ENCODE results near the gene FAM114A2.
"Not testable (repeated sequence)": the region's sequence is repeated elsewhere in the genome, so short reads cannot be mapped to it uniquely, and the experiment has no call there.

The FAM114A2 gene

GRCh38 chr5:154018919-154019318 is 19.8 kb downstream of the FAM114A2 start:
- not testable (repeated sequence) for H3K9me3 Mint-ChIP-seq, H3K27me3 Mint-ChIP-seq, H3K4me3 Mint-ChIP-seq, H3K27ac Mint-ChIP-seq
- Mint-ChIP-seq H3K36me3 (peaks cover 67% of the 10 kb centered on the region), H3K4me1 (peaks cover 29% of the 10 kb centered on the region)

GRCh38 chr5:154015071-154015693 is 23.5 kb downstream of the FAM114A2 start:
- Mint-ChIP-seq H3K27ac (no peak overlapping the region), H3K27me3 (no peaks in the 10 kb centered on the region), H3K9me3 (no peaks in the 10 kb centered on the region), H3K4me1 (peaks cover 17% of the 10 kb centered on the region), H3K36me3 (peaks cover 53% of the 10 kb centered on the region), H3K4me3 (no peak overlapping the region)

- Mint-ChIP-seq H3K27me3 (no peaks in the 10 kb centered on the region), H3K27ac (no peak overlapping the region), H3K4me1 (no peaks in the 10 kb centered on the region), H3K36me3 (peaks cover 37% of the 10 kb centered on the region), H3K4me3 (no peak overlapping the region), H3K9me3 (no peaks in the 10 kb centered on the region)
These were observed 28.1 kb downstream of the FAM114A2 start for GRCh38 chr5:154010660-154011059.

GRCh38 chr5:154005648-154006047 is 33.1 kb downstream of the FAM114A2 start:
- Mint-ChIP-seq H3K27me3 (no peaks in the 10 kb centered on the region), H3K36me3 (peaks cover 25% of the 10 kb centered on the region), H3K27ac (no peak overlapping the region), H3K9me3 (no peaks in the 10 kb centered on the region), H3K4me1 (no peaks in the 10 kb centered on the region), H3K4me3 (no peak overlapping the region)

- peaks cover 5% of the 10 kb centered on the region for H3K9me3 Mint-ChIP-seq
These were observed 36.1 kb downstream of the FAM114A2 start for GRCh38 chr5:154002511-154003020.

GRCh38 chr5:154002093-154002492 is 36.6 kb downstream of the FAM114A2 start:
- Mint-ChIP-seq H3K27ac (no peak overlapping the region), H3K36me3 (peaks cover 35% of the 10 kb centered on the region), H3K4me3 (no peak overlapping the region), H3K27me3 (no peaks in the 10 kb centered on the region), H3K9me3 (peaks cover 5% of the 10 kb centered on the region), H3K4me1 (no peaks in the 10 kb centered on the region)

More at GRCh38 chr5:154002511-154003020, 36.1 kb downstream of the FAM114A2 start:
- H3K36me3 Mint-ChIP-seq = peaks cover 34% of the 10 kb centered on the region
- H3K4me1 Mint-ChIP-seq = no peaks in the 10 kb centered on the region
- no peak overlapping the region for H3K4me3 Mint-ChIP-seq
- H3K27me3 Mint-ChIP-seq = no peaks in the 10 kb centered on the region
- peak overlapping the region; percentile 26 for H3K27ac Mint-ChIP-seq

GRCh38 chr5:154000703-154001102 is 38.0 kb downstream of the FAM114A2 start:
- no peak overlapping the region for H3K4me3 Mint-ChIP-seq
- H3K36me3 Mint-ChIP-seq = peaks cover 34% of the 10 kb centered on the region

GRCh38 chr5:153999995-154000394 is 38.7 kb downstream of the FAM114A2 start:
- Mint-ChIP-seq H3K4me1 (no peaks in the 10 kb centered on the region), H3K27me3 (no peaks in the 10 kb centered on the region), H3K9me3 (peaks cover 5% of the 10 kb centered on the region), H3K27ac (no peak overlapping the region), H3K4me3 (no peak overlapping the region), H3K36me3 (peaks cover 34% of the 10 kb centered on the region)

More at GRCh38 chr5:154000703-154001102, 38.0 kb downstream of the FAM114A2 start:
- no peaks in the 10 kb centered on the region for H3K4me1 Mint-ChIP-seq
- peaks cover 5% of the 10 kb centered on the region for H3K9me3 Mint-ChIP-seq
- no peak overlapping the region for H3K27ac Mint-ChIP-seq
- H3K27me3 Mint-ChIP-seq = no peaks in the 10 kb centered on the region

GRCh38 chr5:153998768-153999167 is 39.9 kb downstream of the FAM114A2 start:
- H3K36me3 Mint-ChIP-seq = peaks cover 36% of the 10 kb centered on the region
- no peaks in the 10 kb centered on the region for H3K4me1 Mint-ChIP-seq
- H3K4me3 Mint-ChIP-seq = no peak overlapping the region
- no peaks in the 10 kb centered on the region for H3K27me3 Mint-ChIP-seq
- no peak overlapping the region for H3K27ac Mint-ChIP-seq
- H3K9me3 Mint-ChIP-seq = peaks cover 5% of the 10 kb centered on the region

- Mint-ChIP-seq H3K36me3 (peaks cover 38% of the 10 kb centered on the region), H3K27me3 (no peaks in the 10 kb centered on the region), H3K9me3 (peaks cover 5% of the 10 kb centered on the region)
These were observed 40.7 kb downstream of the FAM114A2 start for GRCh38 chr5:153998010-153998409.

GRCh38 chr5:153991168-153991567 is 47.5 kb downstream of the FAM114A2 start:
- no peak overlapping the region for H3K27ac Mint-ChIP-seq
- H3K4me1 Mint-ChIP-seq = no peaks in the 10 kb centered on the region
- H3K36me3 Mint-ChIP-seq = peaks cover 23% of the 10 kb centered on the region
- H3K27me3 Mint-ChIP-seq = no peaks in the 10 kb centered on the region
- no peaks in the 10 kb centered on the region for H3K9me3 Mint-ChIP-seq
- no peak overlapping the region for H3K4me3 Mint-ChIP-seq

More at GRCh38 chr5:153998010-153998409, 40.7 kb downstream of the FAM114A2 start:
- H3K4me3 Mint-ChIP-seq = no peak overlapping the region
- no peak overlapping the region for H3K27ac Mint-ChIP-seq
- no peaks in the 10 kb centered on the region for H3K4me1 Mint-ChIP-seq

- H3K9me3 Mint-ChIP-seq = no peaks in the 10 kb centered on the region
- no peaks in the 10 kb centered on the region for H3K4me1 Mint-ChIP-seq
- peaks cover 14% of the 10 kb centered on the region for H3K36me3 Mint-ChIP-seq
- H3K27me3 Mint-ChIP-seq = no peaks in the 10 kb centered on the region
- H3K27ac Mint-ChIP-seq = no peak overlapping the region
- no peak overlapping the region for H3K4me3 Mint-ChIP-seq
These were observed 50.2 kb downstream of the FAM114A2 start for GRCh38 chr5:153988510-153988909.

GRCh38 chr5:153987301-153987700 is 51.4 kb downstream of the FAM114A2 start:
- no peaks in the 10 kb centered on the region for H3K9me3 Mint-ChIP-seq
- H3K4me3 Mint-ChIP-seq = no peak overlapping the region
- H3K36me3 Mint-ChIP-seq = peaks cover 11% of the 10 kb centered on the region
- H3K27ac Mint-ChIP-seq = no peak overlapping the region
- H3K4me1 Mint-ChIP-seq = no peaks in the 10 kb centered on the region
- H3K27me3 Mint-ChIP-seq = no peaks in the 10 kb centered on the region

GRCh38 chr5:153985498-153985897 is 53.2 kb downstream of the FAM114A2 start:
- Mint-ChIP-seq H3K27ac (no peak overlapping the region), H3K9me3 (no peaks in the 10 kb centered on the region), H3K36me3 (peaks cover 5% of the 10 kb centered on the region), H3K27me3 (no peaks in the 10 kb centered on the region), H3K4me3 (no peak overlapping the region), H3K4me1 (no peaks in the 10 kb centered on the region)

- no peaks in the 10 kb centered on the region for H3K27me3 Mint-ChIP-seq
- H3K4me1 Mint-ChIP-seq = no peaks in the 10 kb centered on the region
- no peak overlapping the region for H3K4me3 Mint-ChIP-seq
- no peaks in the 10 kb centered on the region for H3K9me3 Mint-ChIP-seq
- H3K27ac Mint-ChIP-seq = no peak overlapping the region
- H3K36me3 Mint-ChIP-seq = peaks cover 2% of the 10 kb centered on the region
These were observed 54.8 kb downstream of the FAM114A2 start for GRCh38 chr5:153983885-153984284.

GRCh38 chr5:153981905-153982605 is 56.7 kb downstream of the FAM114A2 start:
- Mint-ChIP-seq H3K27ac (no peak overlapping the region), H3K27me3 (no peaks in the 10 kb centered on the region), H3K36me3 (no peaks in the 10 kb centered on the region), H3K9me3 (no peaks in the 10 kb centered on the region), H3K4me1 (no peaks in the 10 kb centered on the region), H3K4me3 (no peak overlapping the region)

All from activated naive CD4-positive, alpha-beta T cell treated with anti-CD3 and anti-CD28 coated beads, Interleukin-2, amount 50 U/mL, for 24 hours (primary cell).